IPS-18c (cell line): ENCODE data around the gene BET1L.
"Not testable (repeated sequence)": the region's sequence is repeated elsewhere in the genome, so short reads cannot be mapped to it uniquely, and the experiment has no call there.

Source experiments
- H3K4me3 ChIP-seq: 2 replicates; pipeline ENCODE4 v1.7.0; 2013; ENCODE audit warnings: low read depth, mild to moderate bottlenecking, low read length, moderate library complexity; ENCODE audit not compliant: insufficient read depth
- H3K9me3 ChIP-seq: one replicate; pipeline ENCODE4 v1.6.1; 2013; ENCODE audit warnings: mild to moderate bottlenecking, low read length, moderate library complexity; ENCODE audit not compliant: control insufficient read depth, insufficient read depth

Gene BET1L, protein sequence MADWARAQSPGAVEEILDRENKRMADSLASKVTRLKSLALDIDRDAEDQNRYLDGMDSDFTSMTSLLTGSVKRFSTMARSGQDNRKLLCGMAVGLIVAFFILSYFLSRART

DNA sequence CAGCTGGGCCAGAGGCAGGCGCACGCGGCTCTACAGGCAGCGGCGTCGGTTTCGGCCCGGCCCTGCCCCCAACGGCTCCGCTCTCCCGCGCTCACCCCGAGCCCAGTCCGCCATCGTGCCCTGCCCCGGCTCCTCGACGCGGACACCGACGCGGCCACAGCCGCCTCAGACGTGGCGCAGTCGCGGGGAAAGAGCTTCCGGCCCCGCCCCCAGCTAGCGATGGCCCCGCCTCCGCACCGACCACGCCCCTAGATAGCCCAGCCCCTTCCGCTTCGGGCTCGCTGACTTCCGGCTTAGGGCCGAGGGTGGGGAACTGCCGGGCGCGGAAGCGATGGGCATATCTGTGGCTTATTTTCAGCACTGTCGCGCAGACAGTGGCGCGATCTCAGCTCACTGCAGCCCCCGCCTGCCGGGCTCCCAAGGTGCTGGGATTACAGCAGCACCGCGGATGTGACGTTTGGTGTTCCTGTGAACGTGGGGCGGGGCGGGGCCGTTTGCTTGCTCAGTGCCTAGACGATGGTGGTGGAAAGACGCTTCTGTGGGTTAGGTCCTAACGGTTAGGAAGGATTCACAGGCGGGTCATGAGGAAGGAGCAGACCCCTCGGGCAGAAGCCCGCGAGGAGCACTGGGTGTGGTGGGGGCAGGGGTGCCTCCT lies at the start of gene BET1L, which contains the start of gene RIC8A:
TSS of gene BET1L (minus strand) at position 192 of the 655 bp plus-strand sequence. CDS start at position 114, 78 bp downstream.
TSS of gene RIC8A (plus strand) at position 501 of the 655 bp plus-strand sequence. CDS start 1,147 bp downstream, outside the sequence.
- Histone ChIP-seq H3K9me3 (no peaks in the 10 kb centered on the region), H3K4me3 (peak within 1 kb of the TSS; percentile 64)

DNA sequence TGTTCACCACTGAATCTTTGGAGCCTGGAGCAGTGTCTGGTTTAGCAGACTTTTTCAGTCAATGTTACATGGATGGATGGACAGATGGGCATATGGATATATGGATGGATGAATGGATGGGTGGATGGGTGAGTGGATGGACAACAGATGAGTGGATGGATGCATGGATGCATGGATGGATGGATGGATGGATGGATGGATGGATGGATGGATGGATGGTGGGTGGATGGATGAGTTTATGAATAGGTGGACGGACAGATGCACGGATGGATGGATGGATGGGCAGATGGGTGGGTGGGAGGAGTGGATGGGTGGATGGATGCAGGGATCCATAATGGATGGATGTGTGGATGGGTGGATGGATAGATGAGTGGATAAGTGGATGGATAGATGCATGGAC lies 48.6 kb upstream of the BET1L start:
- Histone ChIP-seq H3K4me3 (no peak overlapping the region), H3K9me3 (no peaks in the 10 kb centered on the region)

DNA sequence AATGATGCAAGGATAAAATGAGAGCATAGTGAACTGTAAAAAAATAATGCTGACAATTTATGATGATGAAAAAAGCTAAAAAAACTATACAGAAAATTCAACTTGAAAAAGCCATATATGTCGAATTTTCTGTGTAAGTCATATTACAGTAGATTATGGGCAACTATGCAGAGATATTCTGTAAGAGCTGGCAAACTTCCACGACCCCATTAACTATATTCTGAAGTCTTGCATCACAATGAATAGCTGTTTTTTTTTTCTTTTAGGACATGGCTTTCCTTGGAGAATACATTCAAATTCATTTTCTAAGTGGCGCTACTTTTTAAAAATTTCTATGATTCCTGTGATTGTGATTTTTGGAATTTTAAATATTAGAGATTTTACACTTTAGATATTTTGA lies 48.0 kb upstream of the BET1L start:
- H3K9me3 ChIP-seq = no peaks in the 10 kb centered on the region
- H3K4me3 ChIP-seq = no peak overlapping the region

DNA sequence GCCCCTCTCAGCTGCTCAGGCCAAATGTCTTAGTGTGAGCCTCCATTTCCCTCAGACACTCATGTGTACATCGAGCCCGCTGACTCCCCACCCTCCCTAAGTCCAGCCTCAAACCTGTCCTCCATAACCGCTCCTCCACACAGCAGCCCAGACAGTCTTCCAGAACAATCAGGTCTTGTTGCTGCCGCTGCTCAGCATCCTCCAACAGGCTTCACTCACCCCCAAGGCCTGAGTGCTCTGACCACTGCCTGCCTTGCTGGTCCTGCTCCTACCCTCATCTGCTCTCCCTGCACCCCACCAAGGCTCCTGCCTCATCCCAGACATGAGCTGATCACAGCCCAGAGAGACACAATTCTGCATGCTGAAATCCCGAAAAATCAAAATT lies 46.7 kb upstream of the BET1L start:
- no peak overlapping the region for H3K4me3 ChIP-seq
- no peaks in the 10 kb centered on the region for H3K9me3 ChIP-seq

DNA sequence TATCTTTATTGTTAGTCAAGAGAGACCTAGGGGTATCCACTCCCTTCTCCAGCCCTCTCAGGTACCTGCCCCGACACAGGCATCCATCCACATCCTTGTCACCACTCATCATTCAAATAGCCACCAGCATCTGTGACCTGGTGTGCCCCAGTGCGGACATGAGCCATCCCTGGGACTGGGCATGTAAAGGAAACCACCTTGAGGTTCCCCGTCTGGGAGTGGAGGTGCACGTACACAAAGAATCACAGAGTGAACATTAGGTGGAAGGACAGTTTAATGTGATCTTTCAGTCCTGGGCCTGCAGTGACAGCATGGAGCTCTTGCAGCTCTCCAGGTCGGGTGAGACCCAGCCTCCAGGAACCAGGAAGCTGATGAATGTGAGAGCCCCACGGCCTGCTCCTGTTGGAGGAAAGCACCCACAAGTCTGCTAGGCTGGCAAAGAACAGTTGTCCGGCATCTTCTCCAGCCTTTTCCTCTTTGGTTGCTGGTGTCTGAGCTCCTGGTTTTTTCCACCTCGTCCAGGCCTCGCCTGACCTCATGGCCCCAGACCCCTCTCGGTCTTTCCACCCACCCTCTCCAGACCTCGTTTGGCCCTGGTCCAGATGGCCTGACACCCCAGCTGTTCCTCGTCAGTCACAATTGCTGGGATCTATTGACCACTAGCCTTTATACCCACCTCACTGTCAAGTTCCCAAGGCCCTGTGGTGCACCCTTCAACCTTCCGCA lies 46.1 kb upstream of the BET1L start:
- Histone ChIP-seq H3K4me3 (no peak overlapping the region), H3K9me3 (no peaks in the 10 kb centered on the region)

DNA sequence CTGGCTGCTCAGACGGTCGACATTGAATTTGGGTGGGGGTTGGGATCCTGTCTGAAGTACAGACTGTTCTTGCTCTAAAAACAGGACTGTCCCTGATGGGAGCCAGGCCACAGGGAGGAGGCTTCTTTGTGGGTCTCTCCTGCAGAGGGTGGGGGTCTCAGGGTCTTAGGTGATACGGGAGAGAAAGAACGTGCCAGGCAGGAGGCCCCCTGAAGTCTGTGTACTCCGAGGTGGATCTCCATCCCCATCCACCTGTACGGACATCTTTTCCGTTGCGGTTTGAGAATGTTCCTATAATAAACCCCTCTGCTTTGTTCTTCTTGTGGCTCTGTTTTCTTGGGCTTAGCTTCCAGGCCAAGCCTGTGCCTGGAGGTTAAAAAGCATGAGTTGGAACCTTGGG lies 45.5 kb upstream of the BET1L start:
- no peaks in the 10 kb centered on the region for H3K9me3 ChIP-seq
- no peak overlapping the region for H3K4me3 ChIP-seq

DNA sequence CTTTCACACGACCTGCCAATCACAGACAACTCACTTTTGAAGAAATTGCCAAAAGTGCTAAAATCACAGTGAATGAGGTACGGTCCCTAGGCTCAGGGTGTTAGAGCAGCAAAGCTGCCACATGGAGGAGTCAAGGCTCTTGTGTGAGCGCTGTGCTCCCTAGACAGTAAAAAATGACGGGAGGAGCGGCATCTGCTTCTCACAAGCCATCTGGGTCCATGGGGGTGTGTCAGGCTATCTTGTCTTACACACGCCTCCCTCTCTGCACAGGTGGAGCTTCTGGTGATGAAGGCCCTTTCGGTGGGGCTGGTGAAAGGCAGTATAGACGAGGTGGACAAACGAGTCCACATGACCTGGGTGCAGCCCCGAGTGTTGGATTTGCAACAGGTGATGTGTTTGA lies 44.4 kb upstream of the BET1L start:
- Histone ChIP-seq H3K9me3 (no peaks in the 10 kb centered on the region), H3K4me3 (no peak overlapping the region)

DNA sequence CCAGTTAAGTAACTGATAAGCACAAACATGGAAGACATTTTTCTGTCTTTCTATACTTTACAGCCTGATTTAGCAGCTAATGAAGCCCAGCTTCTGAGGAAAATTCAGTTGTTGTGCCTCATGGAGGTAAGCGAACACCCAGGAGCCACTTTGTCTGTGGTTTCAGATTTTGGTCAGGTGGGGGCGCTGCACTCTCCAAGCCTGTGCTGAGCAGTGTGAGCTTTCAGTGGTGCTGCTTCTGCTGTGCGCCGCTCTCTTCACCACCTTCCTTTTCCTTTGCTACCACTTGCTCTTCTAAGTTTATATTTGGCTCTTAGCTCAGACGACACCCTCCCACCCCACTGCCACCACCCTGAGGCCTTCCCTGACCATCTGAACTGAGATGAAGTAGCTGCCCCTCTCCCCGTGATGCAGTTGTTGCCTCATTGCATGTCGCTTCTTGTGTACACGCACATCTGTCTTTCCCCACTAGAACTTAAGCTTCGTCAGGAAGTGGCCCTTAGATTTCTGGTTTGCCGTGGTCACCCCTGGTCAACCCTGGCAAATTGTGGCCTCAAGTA lies 43.6 kb upstream of the BET1L start:
- Histone ChIP-seq H3K9me3 (no peaks in the 10 kb centered on the region), H3K4me3 (no peak overlapping the region)

DNA sequence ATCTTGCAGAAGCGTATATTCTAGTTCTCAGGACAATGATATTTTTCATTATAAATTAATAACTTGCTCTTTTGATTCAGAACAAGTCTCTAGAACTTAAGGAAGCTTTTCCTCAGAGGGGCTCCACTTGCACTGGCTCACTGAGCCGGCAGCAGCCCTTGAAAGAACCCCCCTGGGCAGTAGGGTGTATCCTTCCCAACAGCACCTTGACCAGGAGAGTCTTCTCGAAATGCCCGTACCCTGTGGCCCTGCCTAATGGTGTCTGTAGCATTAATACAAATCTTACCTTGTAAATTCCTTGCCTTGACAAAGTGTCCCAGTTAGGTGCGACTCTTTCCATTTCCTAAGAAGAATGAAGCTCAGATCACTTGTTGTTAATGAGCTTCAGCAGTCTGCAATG lies 43.1 kb upstream of the BET1L start:
- no peak overlapping the region for H3K4me3 ChIP-seq
- no peaks in the 10 kb centered on the region for H3K9me3 ChIP-seq

DNA sequence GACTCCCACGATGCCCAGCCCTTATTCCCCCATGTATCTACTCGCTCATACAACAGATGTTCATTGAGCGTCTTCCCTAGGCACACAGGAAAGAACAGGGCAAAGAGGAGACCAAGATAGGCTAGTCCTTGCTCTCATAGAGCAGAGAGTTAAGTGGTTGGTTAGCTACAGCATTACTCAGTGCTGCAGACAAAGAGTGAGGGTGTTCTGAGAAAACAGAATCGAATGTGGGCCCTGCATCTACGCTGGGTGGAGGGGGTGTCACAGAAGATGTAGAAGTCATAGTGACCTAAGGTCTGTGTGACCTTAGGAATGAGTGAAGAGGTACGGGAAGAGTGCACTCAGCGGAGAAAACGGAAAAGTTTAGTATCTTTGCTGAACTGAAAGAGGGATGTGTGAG lies 41.9 kb upstream of the BET1L start:
- Histone ChIP-seq H3K9me3 (no peaks in the 10 kb centered on the region), H3K4me3 (no peak overlapping the region)

DNA sequence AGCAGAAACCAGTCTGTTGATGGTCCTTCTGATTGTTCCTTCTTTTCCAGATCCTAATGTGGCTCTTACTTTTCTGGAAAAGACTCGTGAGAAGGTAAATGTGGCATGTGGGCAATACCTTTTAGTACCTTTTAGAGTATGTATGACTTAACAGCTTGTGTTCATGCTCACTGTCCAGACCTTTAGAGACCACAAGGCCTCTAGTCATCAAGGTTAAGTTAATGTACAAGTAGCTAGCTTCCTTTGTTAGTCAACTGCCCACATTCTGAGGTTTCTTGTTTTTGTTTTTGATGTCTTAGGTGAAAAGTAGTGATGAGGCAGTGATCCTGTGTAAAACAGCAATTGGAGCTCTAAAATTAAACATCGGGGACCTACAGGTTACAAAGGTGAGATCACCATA lies 37.2 kb upstream of the BET1L start:
- no peaks in the 10 kb centered on the region for H3K9me3 ChIP-seq

DNA sequence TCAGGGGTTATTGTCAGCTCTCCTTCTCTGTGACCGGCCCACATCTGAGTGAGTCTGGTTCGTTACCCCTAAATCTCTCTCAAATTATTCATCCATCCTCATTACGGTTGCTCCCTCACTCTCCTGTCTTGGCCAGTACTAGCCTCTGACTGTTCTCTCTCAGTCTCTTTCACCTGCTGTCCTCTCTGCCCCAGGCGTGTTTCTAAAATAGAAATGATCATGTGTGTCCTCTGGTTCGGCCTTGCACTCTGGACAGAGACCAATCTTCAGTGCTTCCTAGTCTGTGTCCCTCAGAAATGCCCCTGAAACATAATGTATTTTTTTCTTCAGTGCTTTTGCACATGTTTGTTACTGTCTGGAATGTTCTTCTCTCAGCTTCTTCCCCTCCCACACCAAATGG lies 34.4 kb upstream of the BET1L start:
- Histone ChIP-seq H3K9me3 (no peaks in the 10 kb centered on the region), H3K4me3 (no peak overlapping the region)

More for the DNA sequence above, 37.2 kb upstream of the BET1L start:
- H3K4me3 ChIP-seq = no peak overlapping the region

DNA sequence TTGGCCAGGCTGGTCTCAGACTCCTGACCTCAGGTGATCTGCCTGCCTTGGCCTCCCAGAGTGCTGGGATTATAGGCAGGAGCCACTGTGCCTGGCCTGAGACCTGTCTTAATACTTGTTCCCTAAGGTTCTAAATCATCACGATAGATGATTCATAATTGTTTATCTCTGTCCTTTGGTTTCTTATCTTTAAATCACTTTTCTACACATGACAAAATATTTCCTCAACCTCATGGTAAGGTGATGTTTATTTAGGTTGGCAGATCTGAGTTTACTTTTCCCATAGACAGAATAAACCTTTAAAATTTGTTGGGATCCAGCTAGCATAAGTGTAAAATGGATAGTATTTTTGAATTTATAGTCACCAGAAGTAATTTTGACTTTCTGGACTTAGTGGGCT lies 33.1 kb upstream of the BET1L start:
- no peaks in the 10 kb centered on the region for H3K9me3 ChIP-seq
- no peak overlapping the region for H3K4me3 ChIP-seq

DNA sequence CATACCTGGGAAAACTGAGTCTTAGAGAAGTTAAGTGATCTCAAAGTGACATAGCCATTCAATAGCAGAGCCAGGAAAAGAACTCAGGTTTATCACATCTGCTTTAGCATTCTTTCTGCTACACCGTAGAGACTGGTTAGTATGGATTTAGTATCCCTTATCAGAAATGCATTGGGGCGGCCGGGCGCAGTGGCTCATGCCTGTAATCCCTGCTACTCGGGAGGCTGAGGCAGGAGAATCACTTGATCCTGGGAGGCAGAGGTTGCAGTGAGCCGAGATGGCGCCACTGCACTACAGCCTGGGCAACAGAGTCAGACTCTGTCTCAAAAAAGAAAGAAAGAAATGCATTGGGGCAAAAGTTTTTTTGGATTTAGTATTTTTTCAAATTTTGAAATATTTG lies 31.1 kb upstream of the BET1L start:
- not testable (repeated sequence) for H3K9me3 ChIP-seq, H3K4me3 ChIP-seq

DNA sequence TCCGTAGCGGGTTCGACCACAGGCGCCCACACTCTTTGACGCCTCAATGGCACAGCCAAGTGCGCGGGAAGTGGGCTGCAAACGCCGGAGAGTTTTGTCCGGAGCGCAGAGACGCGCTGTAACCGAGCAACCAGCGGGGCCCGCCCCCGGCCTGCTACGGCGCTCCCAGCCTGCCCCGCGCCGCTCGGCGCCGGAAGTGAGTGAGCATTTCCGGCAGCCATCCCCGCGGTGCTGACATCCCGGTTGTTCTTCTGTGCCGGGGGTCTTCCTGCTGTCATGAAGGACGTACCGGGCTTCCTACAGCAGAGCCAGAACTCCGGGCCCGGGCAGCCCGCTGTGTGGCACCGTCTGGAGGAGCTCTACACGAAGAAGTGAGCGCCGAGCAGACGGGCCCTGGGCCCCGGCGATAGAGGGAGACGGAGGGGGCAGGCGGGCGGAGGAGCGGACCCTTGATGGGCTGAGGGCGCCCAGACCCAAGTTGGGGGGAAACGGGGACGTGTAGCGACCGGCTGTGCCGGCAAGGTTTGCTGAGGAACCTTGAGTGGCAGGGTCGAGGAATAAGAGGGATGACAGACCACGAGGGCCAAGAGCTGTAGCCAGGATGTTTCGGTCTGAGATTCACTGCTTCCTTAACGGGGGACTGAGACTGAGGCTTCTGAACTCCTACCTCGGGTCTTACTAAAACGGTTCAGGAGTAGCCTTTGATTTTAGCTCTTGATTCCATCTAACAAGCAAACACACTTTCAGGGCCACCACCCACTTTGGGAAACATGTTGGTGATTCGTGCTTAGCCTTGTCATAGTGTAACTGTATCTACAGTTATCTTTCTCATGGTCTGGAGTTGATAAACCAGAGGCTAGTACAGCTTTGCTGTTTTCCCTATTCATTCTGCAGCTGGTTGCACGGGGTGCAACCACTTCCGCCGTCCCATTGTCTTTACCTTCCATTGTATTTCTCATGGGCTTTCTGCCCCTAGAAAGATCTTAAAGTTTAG lies 29.9 kb upstream of the BET1L start, which contains the start of gene PSMD13:
TSS of gene PSMD13 (plus strand) at position 203 of the 994 bp plus-strand sequence. CDS start at position 277, 74 bp downstream.
- peaks cover 2% of the 10 kb centered on the region for H3K9me3 ChIP-seq
- H3K4me3 ChIP-seq = peak within 1 kb of the TSS; percentile 99

DNA sequence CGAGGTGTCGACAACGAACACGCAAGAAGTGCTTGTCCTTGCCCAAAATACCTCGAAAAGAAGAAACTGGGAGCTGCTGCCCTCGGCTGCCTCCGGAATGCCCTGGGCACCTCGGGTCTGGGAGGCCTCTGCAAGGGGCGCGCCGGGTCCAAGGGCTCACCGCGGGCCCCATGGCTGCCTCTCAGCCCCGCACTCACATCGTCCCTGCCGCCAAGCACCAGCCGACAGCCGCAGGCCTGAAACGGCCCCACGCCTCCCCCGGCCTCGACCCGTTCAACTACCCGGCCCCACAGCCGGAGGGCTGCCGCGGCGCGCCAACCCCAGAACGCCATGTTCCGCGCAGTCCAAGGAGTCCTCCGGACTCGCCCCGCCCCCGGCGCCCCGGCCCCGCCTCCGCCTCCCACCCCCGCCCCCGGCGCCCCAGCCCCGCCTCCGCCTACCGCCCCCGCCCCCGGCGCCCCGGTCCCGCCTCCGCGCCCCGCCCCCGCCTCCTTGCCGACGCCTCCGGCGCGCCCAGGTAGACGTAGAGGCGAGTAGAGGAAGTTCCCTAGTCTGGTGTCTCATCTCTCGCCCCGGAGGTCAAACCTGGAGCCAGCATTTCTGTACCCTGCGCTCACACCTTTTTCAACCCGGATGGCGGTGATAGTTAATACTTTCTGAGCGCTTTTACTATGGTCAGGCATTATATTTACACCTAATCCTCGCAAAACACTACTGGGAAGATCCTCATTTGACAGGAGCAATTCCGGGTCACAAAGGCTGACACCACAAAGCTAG lies 29.0 kb upstream of the BET1L start, which contains the start of gene SIRT3:
TSS of gene SIRT3 (minus strand) at position 346 of the 777 bp plus-strand sequence. CDS start at position 332, 14 bp downstream.
- H3K9me3 ChIP-seq = peaks cover 2% of the 10 kb centered on the region
- peak within 1 kb of the TSS; percentile 99 for H3K4me3 ChIP-seq
